ENCODE measurements around the gene GRK6.

Gene GRK6

GRCh38 chr5:177427211-177427822, 841 bp downstream of the GRK6 start:
- no peak for DNase-seq

- DNase-seq, result no peak
These were observed 1.6 kb downstream of the GRK6 start for GRCh38 chr5:177427919-177428573.

GRCh38 chr5:177428574-177429217, 2.2 kb downstream of the GRK6 start:
- DNase-seq, result no peak

GRCh38 chr5:177429248-177430040, 3.0 kb downstream of the GRK6 start:
- DNase-seq, result no peak

GRCh38 chr5:177430140-177430951, 3.9 kb downstream of the GRK6 start:
- DNase-seq, result no peak

GRCh38 chr5:177430972-177431316, 4.5 kb downstream of the GRK6 start:
- no peak for DNase-seq

GRCh38 chr5:177431317-177432142, 5.1 kb downstream of the GRK6 start:
- DNase-seq, result no peak

- no peak for DNase-seq
These were observed 5.8 kb downstream of the GRK6 start for GRCh38 chr5:177432143-177432838.

GRCh38 chr5:177432839-177433657, 6.6 kb downstream of the GRK6 start:
- DNase-seq, result no peak

- no peak for DNase-seq
These were observed 7.3 kb downstream of the GRK6 start for GRCh38 chr5:177433658-177434217.

- no peak for DNase-seq
These were observed 8.0 kb downstream of the GRK6 start for GRCh38 chr5:177434437-177434836.

- no peak for DNase-seq
These were observed 8.7 kb downstream of the GRK6 start for GRCh38 chr5:177434942-177435738.

- DNase-seq, result no peak
These were observed 9.5 kb downstream of the GRK6 start for GRCh38 chr5:177435847-177436536.

GRCh38 chr5:177437623-177438022, 11.1 kb downstream of the GRK6 start:
- no peak for DNase-seq

- no peak for DNase-seq
These were observed 12.0 kb downstream of the GRK6 start for GRCh38 chr5:177438468-177438867.

- DNase-seq, result no peak
These were observed 13.1 kb downstream of the GRK6 start for GRCh38 chr5:177439518-177440053.

- no peak for DNase-seq
These were observed 13.9 kb downstream of the GRK6 start for GRCh38 chr5:177440211-177440989.

Data from DMS153 (cell line).